Activated naive CD8-positive, alpha-beta T cell (primary cell): ENCODE measurements around the gene POGZ.

Experiments
- H3K27ac Mint-ChIP-seq: one replicate; pipeline ENCODE4 v1.8.0; 2021; ENCODE audit warnings: mixed read lengths
- H3K27me3 Mint-ChIP-seq: one replicate; pipeline ENCODE4 v1.8.0; 2021; ENCODE audit warnings: mixed read lengths
- H3K36me3 Mint-ChIP-seq: one replicate; pipeline ENCODE4 v1.8.0; 2021; ENCODE audit warnings: mixed read lengths
- H3K4me1 Mint-ChIP-seq: one replicate; pipeline ENCODE4 v1.8.0; 2021; ENCODE audit warnings: low read depth, mixed read lengths
- H3K4me3 Mint-ChIP-seq: one replicate; pipeline ENCODE4 v1.8.0; 2021; ENCODE audit warnings: mild to moderate bottlenecking, mixed read lengths
- H3K9me3 Mint-ChIP-seq: one replicate; pipeline ENCODE4 v1.8.0; 2021; ENCODE audit warnings: low read depth, mixed read lengths

POGZ gene

GRCh38 chr1:151491641-151492040, 32.3 kb upstream of the POGZ start:
- Mint-ChIP-seq H3K36me3 (no peaks in the 10 kb centered on the region), H3K4me3 (no peak overlapping the region), H3K27me3 (no peaks in the 10 kb centered on the region), H3K9me3 (no peaks in the 10 kb centered on the region), H3K4me1 (peaks cover 8% of the 10 kb centered on the region), H3K27ac (no peak overlapping the region)

- Mint-ChIP-seq H3K36me3 (no peaks in the 10 kb centered on the region), H3K4me3 (no peak overlapping the region), H3K27ac (no peak overlapping the region), H3K9me3 (no peaks in the 10 kb centered on the region), H3K27me3 (no peaks in the 10 kb centered on the region), H3K4me1 (no peaks in the 10 kb centered on the region)
Measured at GRCh38 chr1:151486557-151486956, 27.3 kb upstream of the POGZ start.

DNA sequence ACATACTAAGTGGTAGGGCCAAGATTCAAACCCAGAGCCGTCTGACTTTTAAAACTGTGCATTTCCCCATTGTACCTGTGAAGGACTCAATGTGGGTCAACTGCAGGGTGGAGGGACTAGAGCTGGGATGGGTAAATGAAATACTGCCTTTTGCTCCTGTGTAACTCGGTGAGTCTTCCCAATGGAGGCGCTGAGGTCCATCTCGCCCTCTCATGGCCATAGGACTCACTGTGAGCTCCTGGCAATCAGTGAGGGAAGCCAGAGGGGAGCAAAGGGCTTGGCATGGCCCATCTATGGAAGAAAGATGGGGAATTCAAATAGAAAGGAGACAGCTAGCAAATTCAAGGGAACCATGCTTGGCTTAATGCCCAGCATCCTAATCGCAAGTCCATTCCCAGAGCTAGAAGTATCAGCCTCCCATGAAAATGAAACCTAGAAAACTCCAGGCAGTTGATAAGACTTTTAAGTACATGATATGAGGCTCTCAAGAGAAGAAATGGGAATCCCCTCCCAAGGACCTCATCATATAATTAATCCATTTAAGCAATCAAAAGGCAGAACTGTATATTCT, 26.5 kb upstream of the POGZ start:
- Mint-ChIP-seq H3K4me1 (no peaks in the 10 kb centered on the region), H3K27ac (no peak overlapping the region), H3K36me3 (no peaks in the 10 kb centered on the region), H3K9me3 (no peaks in the 10 kb centered on the region), H3K4me3 (no peak overlapping the region), H3K27me3 (no peaks in the 10 kb centered on the region)

DNA sequence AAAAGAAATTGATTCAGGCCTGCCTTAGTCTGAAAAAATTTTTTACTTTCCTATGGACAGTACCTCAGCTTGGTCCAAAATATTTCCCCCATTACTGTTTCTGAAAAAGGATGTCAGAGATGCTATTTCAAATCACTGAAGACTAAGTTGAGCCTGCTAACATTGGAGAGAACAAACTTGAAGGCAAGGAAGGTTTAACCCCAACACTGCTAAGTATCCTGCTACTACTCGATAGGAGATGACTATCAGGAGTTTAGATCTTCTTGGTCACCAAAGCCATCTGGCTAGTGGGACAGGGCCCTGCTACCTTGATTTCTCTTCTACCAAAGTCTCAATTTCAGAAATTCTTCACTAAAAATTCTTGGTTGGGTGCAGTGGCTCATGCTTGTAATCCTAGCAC, 22.7 kb upstream of the POGZ start:
- H3K27me3 Mint-ChIP-seq = no peaks in the 10 kb centered on the region
- H3K4me3 Mint-ChIP-seq = no peak overlapping the region
- no peaks in the 10 kb centered on the region for H3K9me3 Mint-ChIP-seq
- no peaks in the 10 kb centered on the region for H3K36me3 Mint-ChIP-seq
- H3K4me1 Mint-ChIP-seq = no peaks in the 10 kb centered on the region
- no peak overlapping the region for H3K27ac Mint-ChIP-seq

DNA sequence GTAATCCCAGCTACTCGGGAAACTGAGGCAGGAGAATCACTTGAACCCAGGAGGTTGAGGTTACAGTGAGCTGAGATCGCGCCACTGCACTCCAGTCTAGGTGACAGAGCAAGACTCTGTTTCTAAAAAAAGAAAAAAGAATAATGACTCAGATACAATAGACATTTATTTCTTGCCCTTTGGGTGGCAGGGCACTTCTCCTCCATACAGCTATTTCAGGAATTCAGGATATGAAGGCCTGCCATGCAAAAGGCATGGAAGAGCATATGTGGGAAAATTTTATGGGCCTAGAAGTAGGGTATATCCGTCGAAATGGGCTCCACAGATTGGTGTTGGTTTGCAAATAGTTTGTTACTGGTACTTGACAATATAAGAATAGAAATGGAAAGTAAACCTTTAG, 20.2 kb upstream of the POGZ start:
- no peak overlapping the region for H3K27ac Mint-ChIP-seq
- H3K4me3 Mint-ChIP-seq = no peak overlapping the region
- no peaks in the 10 kb centered on the region for H3K36me3 Mint-ChIP-seq
- H3K4me1 Mint-ChIP-seq = no peaks in the 10 kb centered on the region
- no peaks in the 10 kb centered on the region for H3K9me3 Mint-ChIP-seq
- H3K27me3 Mint-ChIP-seq = peaks cover 5% of the 10 kb centered on the region

DNA sequence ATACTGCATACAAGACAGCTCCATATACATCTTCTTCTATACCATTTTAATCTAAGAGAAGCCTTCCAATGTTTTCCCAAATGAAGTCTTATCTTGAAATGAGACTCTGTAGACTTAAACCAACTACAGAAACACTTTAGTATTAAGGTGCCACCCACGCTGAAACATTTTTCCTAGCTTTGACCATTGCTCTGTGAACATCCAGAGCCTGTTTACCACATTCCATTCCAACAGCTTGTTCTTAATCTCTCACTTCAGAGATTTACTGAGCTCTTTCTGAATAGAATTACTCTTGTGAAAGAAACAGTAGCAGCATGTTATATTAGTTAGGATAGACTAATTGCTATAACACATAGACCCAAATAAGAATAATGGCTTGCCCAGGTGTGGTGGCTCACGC, 19.6 kb upstream of the POGZ start:
- Mint-ChIP-seq H3K4me1 (peaks cover under 1% of the 10 kb centered on the region), H3K27ac (no peak overlapping the region), H3K4me3 (no peak overlapping the region), H3K9me3 (no peaks in the 10 kb centered on the region), H3K36me3 (no peaks in the 10 kb centered on the region), H3K27me3 (peaks cover 5% of the 10 kb centered on the region)

- Mint-ChIP-seq H3K36me3 (no peaks in the 10 kb centered on the region), H3K27ac (no peak overlapping the region), H3K4me1 (peaks cover 4% of the 10 kb centered on the region), H3K4me3 (no peak overlapping the region), H3K27me3 (peaks cover 5% of the 10 kb centered on the region), H3K9me3 (no peaks in the 10 kb centered on the region)
Measured at GRCh38 chr1:151478140-151478812, 19.0 kb upstream of the POGZ start.

GRCh38 chr1:151477066-151477465, 17.8 kb upstream of the POGZ start:
- Mint-ChIP-seq H3K36me3 (peaks cover 4% of the 10 kb centered on the region), H3K27me3 (peaks cover 5% of the 10 kb centered on the region), H3K4me1 (peaks cover 10% of the 10 kb centered on the region), H3K27ac (no peak overlapping the region), H3K9me3 (no peaks in the 10 kb centered on the region), H3K4me3 (no peak overlapping the region)

GRCh38 chr1:151476083-151476482, 16.8 kb upstream of the POGZ start:
- peaks cover 10% of the 10 kb centered on the region for H3K4me1 Mint-ChIP-seq
- H3K36me3 Mint-ChIP-seq = peaks cover 4% of the 10 kb centered on the region
- H3K4me3 Mint-ChIP-seq = no peak overlapping the region
- no peak overlapping the region for H3K27ac Mint-ChIP-seq
- no peaks in the 10 kb centered on the region for H3K9me3 Mint-ChIP-seq
- H3K27me3 Mint-ChIP-seq = peaks cover 5% of the 10 kb centered on the region

DNA sequence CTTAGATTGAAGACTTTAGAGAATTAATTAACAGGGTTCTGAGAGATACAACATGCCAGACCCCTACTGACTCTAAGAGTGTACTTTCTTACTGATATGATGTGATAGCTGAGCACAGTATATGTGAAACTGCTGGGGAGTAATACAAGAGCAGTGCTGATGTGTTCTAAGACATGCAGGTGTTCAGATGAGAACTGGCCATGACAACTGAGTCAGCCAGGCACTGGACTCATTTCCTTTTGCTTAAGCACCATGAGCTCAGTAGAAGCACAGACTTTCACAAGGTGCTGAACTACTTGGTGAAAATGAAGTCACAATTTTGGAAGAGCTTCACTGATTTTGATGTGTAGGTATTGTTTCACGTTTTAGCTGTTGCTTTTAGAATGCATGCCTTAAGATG, 15.9 kb upstream of the POGZ start:
- no peak overlapping the region for H3K27ac Mint-ChIP-seq
- peaks cover 5% of the 10 kb centered on the region for H3K27me3 Mint-ChIP-seq
- no peak overlapping the region for H3K4me3 Mint-ChIP-seq
- H3K4me1 Mint-ChIP-seq = peaks cover 10% of the 10 kb centered on the region
- peaks cover 4% of the 10 kb centered on the region for H3K36me3 Mint-ChIP-seq
- no peaks in the 10 kb centered on the region for H3K9me3 Mint-ChIP-seq

DNA sequence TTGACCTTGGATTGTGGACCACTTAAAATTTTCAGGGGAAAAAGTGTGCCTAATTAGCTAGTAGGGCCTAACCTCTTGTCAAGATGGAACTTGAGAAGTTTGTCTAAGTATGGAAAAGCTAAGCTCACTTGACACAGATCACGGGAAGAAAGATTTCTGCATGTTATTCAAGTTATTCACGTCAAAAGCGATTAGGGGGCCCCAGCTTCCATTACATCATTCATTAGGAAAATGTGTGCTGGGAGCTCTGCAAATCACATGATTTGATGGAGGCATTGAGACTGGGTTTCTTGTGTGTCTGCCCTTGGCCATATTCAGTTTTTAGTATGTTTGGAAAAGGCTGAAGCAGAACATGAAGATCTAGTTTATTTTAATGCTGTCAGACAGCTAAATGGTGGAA, 15.5 kb upstream of the POGZ start:
- Mint-ChIP-seq H3K4me1 (peaks cover 10% of the 10 kb centered on the region), H3K4me3 (no peak overlapping the region), H3K27me3 (peaks cover 5% of the 10 kb centered on the region), H3K36me3 (peaks cover 4% of the 10 kb centered on the region), H3K27ac (no peak overlapping the region), H3K9me3 (no peaks in the 10 kb centered on the region)

- H3K27me3 Mint-ChIP-seq = peaks cover 5% of the 10 kb centered on the region
- H3K4me1 Mint-ChIP-seq = peaks cover 10% of the 10 kb centered on the region
- peak overlapping the region; percentile 66 for H3K27ac Mint-ChIP-seq
- peak overlapping the region; percentile 84 for H3K4me3 Mint-ChIP-seq
- no peaks in the 10 kb centered on the region for H3K9me3 Mint-ChIP-seq
- peaks cover 4% of the 10 kb centered on the region for H3K36me3 Mint-ChIP-seq
Measured at GRCh38 chr1:151472856-151473731, 13.8 kb upstream of the POGZ start.

GRCh38 chr1:151465026-151465425, 5.7 kb upstream of the POGZ start:
- no peak overlapping the region for H3K27ac Mint-ChIP-seq
- H3K4me1 Mint-ChIP-seq = peaks cover 2% of the 10 kb centered on the region
- no peak overlapping the region for H3K4me3 Mint-ChIP-seq
- H3K36me3 Mint-ChIP-seq = no peaks in the 10 kb centered on the region
- H3K27me3 Mint-ChIP-seq = peaks cover 22% of the 10 kb centered on the region
- no peaks in the 10 kb centered on the region for H3K9me3 Mint-ChIP-seq

DNA sequence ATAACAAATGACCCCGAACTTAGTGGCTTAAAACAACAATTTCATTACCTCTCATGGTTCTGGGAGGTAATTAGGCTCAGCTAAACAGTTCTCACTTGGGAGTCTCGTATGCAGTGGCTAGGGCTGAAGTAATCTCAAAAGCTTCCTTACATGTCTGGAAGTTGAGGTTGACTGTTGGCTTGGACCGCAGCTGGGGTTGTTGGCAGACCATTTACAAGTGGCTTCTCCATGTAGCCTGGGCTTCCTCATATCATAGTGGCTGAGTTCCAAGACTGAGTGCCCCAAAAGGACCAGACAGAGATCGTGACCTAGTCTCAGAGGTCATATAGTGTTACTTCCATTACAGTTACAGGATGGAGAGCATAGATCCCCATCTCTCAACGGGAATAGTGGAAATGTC, 2.4 kb upstream of the POGZ start:
- Mint-ChIP-seq H3K4me3 (no peak overlapping the region), H3K9me3 (no peaks in the 10 kb centered on the region), H3K27me3 (peaks cover 19% of the 10 kb centered on the region), H3K36me3 (no peaks in the 10 kb centered on the region), H3K4me1 (peaks cover 18% of the 10 kb centered on the region), H3K27ac (no peak overlapping the region)

- H3K27ac Mint-ChIP-seq = peak overlapping the region; percentile 73
- no peaks in the 10 kb centered on the region for H3K9me3 Mint-ChIP-seq
- no peaks in the 10 kb centered on the region for H3K36me3 Mint-ChIP-seq
- peaks cover 42% of the 10 kb centered on the region for H3K4me1 Mint-ChIP-seq
- H3K27me3 Mint-ChIP-seq = peaks cover 13% of the 10 kb centered on the region
- peak overlapping the region; percentile 79 for H3K4me3 Mint-ChIP-seq
Measured at GRCh38 chr1:151458802-151459330, 428 bp downstream of the POGZ start.
